Stomach (tissue), 9 donors: ENCODE measurements around the gene ZNF70. TPM values are rescaled to one million over a fixed set of nuclear protein-coding genes. Genes with fewer than 3 reads are reported as not detected.

Source experiments
- DNase-seq, 2 donors: peaks; one replicate each; pipeline versions ENCODE4 v3.0.0 to v3.0.0-alpha.2; 2013 to 2019
- H3K27ac ChIP-seq, 5 donors: fragments of 200-600 bp in 4 of 5; sonication (generic) in 4 of 5; one replicate each; pipeline ENCODE4 v1.5.1; 2013 to 2019; ENCODE audit warnings: mild to moderate bottlenecking in 1 of 5, moderate library complexity in 1 of 5
- H3K27me3 ChIP-seq, 3 donors: fragments of 200-600 bp; sonication (generic); one replicate each; pipeline ENCODE4 v1.5.1; 2017 to 2019; ENCODE audit warnings: mixed run types in 1 of 3
- H3K36me3 ChIP-seq, 4 donors: fragments of 200-600 bp; sonication (generic); 1 replicate in 3 of 4; 2 replicates in 1 of 4; pipeline ENCODE4 v1.5.1; 2016 to 2019
- H3K4me1 ChIP-seq, 4 donors: fragments of 200-600 bp; sonication (generic); one replicate each; pipeline ENCODE4 v1.5.1; 2016 to 2019
- H3K4me3 ChIP-seq, 4 donors: fragments of 200-600 bp; sonication (generic) in 3 of 4; one replicate each; pipeline ENCODE4 v1.5.1; 2016 to 2019; ENCODE audit warnings: mild to moderate bottlenecking in 1 of 4
- H3K9me3 ChIP-seq, 4 donors: fragments of 200-600 bp; sonication (generic); one replicate each; pipeline ENCODE4 v1.5.1; 2016 to 2019
- EP300 ChIP-seq: sonication (generic); formaldehyde crosslinking; IDR thresholded peaks from one replicate; pipeline ENCODE4 v1.6.1; 2017; ENCODE audit warnings: antibody characterized with exemption
- POLR2A ChIP-seq, 4 donors: fragments of 450-650 bp; IDR thresholded peaks; one replicate each; pipeline ENCODE4 v1.6.1; 2016; ENCODE audit warnings: antibody characterized with exemption in 4 of 4, control low read depth in 2 of 4, mild to moderate bottlenecking in 1 of 4, moderate library complexity in 1 of 4
- POLR2AphosphoS5 ChIP-seq, 3 donors: sonication (generic); formaldehyde crosslinking; IDR thresholded peaks; one replicate each; pipeline ENCODE4 v1.6.1; 2016; ENCODE audit warnings: antibody characterized with exemption in 3 of 3
- WGBS, 5 donors: extraction: QIAGEN DNeasy Blood & Tissue Kit in 3 of 5; methylation state at CpG; one replicate each; pipeline versions ENCODE4 v1.1.5 to v1.1.7; 2013 to 2018; 5-methylcytosine and 5-hydroxymethylcytosine counted together
- intact Hi-C: fragments of 100-400 bp; cut with DNase I; formaldehyde crosslinking; loops from one replicate; pipeline ENCODE4 v1.15.1; 2023; ENCODE audit warnings: low total_unique reads
- polyA plus RNA-seq, 3 donors: library from polyadenylated mRNA; stranded (reverse); fragments of 200-250 nt; gene quantifications; one replicate each; pipeline ENCODE4 v1.2.3, GENCODE V29; 2013
- total RNA-seq, 5 donors: library from RNA; depleted of rRNA; stranded (reverse); fragments of >200 nt; gene quantifications; one replicate each; pipeline versions ENCODE4 v1.1.0 to v1.2.3, GENCODE V29; 2014 to 2016
- TF ChIP-seq, protein P1 (sequence below), 7 experiments: fragments of 450-650 bp in 4 of 7; fragments of 200-600 bp in 3 of 7; sonication (generic) in 3 of 7; IDR thresholded peaks; one replicate each; pipeline ENCODE4 v1.5.1; 2016 to 2019; ENCODE audit warnings: antibody characterized with exemption in 7 of 7, control low read depth in 2 of 7, mild to moderate bottlenecking in 1 of 7
- donor health status: healthy with polysubstance abuse.
- donor health status: Bipolar disorder and iron deficiency.
- donor health status: healthy.

ZNF70 gene
- total and polyA plus RNA-seq, 8 donors, result 0.58 to 9.4 (median 2.1) TPM

DNA sequence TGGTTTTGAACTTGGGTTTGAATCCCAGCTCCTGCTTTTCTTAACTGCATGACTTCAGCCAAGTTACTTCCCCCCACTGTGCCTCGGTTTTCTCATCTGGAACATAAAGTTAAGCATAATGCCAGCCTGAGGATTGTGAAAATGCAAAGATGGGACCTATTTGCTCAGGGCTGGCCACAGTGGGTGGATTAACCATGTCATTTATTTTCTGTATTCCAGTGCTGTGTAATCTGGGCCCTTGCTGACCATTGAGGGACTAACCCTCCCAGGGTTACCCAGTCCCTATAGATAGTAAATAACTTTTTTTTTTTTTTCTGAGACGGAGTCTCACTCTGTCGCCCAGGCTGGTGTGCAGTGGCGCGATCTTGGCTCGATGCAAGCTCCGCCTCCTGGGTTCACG lies 4.8 kb upstream of the ZNF70 start:
- no peaks in the 10 kb centered on the region for H3K9me3 ChIP-seq
- no peaks in the 10 kb centered on the region for H3K36me3 ChIP-seq
- intact Hi-C loops, result no loop called here
- WGBS, 5 donors, result 78 to 89% (median 82%) methylated on average over 8 of the region's 8 CpGs
- no peaks in the 10 kb centered on the region for H3K27me3 ChIP-seq
- TF ChIP-seq POLR2AphosphoS5 (IDR thresholded peaks at IDR 0.05) (no peak), EP300 (no peak), POLR2A (IDR thresholded peaks at IDR 0.05) (no peak)
- TF ChIP-seq, protein P1, sequence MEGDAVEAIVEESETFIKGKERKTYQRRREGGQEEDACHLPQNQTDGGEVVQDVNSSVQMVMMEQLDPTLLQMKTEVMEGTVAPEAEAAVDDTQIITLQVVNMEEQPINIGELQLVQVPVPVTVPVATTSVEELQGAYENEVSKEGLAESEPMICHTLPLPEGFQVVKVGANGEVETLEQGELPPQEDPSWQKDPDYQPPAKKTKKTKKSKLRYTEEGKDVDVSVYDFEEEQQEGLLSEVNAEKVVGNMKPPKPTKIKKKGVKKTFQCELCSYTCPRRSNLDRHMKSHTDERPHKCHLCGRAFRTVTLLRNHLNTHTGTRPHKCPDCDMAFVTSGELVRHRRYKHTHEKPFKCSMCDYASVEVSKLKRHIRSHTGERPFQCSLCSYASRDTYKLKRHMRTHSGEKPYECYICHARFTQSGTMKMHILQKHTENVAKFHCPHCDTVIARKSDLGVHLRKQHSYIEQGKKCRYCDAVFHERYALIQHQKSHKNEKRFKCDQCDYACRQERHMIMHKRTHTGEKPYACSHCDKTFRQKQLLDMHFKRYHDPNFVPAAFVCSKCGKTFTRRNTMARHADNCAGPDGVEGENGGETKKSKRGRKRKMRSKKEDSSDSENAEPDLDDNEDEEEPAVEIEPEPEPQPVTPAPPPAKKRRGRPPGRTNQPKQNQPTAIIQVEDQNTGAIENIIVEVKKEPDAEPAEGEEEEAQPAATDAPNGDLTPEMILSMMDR (IDR thresholded peaks at IDR 0.05), result no peak
- no peak overlapping the region for H3K4me3 ChIP-seq
- H3K27ac ChIP-seq, result no peak overlapping the region
- peaks cover 0 to 9% (median 4%) of the 10 kb centered on the region in 4 donors for H3K4me1 ChIP-seq
- no peak for DNase-seq

DNA sequence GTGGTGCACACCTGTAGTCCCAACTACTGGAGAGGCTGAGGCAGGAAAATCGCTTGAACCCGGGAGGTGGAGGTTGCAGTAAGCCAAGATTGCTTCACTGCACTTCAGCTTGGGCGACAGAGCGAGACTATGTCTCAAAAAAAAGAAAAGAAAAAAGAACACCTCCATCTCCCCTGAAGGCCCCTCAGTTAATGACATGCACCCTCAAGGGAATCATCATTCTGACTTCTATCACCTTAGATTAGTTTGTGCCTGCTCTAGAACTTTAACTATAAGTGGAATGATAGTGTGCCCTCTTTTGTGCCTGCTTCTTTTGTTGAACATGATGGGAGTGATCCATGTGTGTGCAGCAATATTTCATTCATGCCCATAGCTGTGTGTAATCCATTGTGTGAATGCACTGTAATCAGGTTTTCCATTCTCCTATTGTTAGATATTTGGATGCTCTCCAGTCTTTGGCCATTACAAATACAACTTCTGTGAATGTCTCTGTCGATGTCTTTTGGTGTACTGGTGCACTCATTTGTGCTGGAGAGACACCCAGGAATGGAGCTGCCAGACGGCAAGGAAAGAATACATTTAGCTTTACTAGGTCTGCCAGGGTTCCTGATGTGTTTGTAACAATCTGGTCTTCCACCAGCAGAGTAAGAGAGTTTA lies 4.2 kb upstream of the ZNF70 start:
- TF ChIP-seq POLR2A (IDR thresholded peaks at IDR 0.05) (no peak), EP300 (no peak), POLR2AphosphoS5 (IDR thresholded peaks at IDR 0.05) (no peak)
- TF ChIP-seq, protein P1 (IDR thresholded peaks at IDR 0.05), result no peak
- WGBS, 5 donors, result 66 to 73% (median 69%) methylated on average over 6 of the region's 6 CpGs
- H3K4me1 ChIP-seq, result peaks cover 5 to 14% (median 10%) of the 10 kb centered on the region in 4 donors
- intact Hi-C loops, result no loop called here
- no peaks in the 10 kb centered on the region for H3K9me3 ChIP-seq
- no peak for DNase-seq
- no peaks in the 10 kb centered on the region for H3K36me3 ChIP-seq
- H3K27me3 ChIP-seq, result no peaks in the 10 kb centered on the region
- H3K4me3 ChIP-seq, result no peak overlapping the region
- H3K27ac ChIP-seq, result no peak overlapping the region

DNA sequence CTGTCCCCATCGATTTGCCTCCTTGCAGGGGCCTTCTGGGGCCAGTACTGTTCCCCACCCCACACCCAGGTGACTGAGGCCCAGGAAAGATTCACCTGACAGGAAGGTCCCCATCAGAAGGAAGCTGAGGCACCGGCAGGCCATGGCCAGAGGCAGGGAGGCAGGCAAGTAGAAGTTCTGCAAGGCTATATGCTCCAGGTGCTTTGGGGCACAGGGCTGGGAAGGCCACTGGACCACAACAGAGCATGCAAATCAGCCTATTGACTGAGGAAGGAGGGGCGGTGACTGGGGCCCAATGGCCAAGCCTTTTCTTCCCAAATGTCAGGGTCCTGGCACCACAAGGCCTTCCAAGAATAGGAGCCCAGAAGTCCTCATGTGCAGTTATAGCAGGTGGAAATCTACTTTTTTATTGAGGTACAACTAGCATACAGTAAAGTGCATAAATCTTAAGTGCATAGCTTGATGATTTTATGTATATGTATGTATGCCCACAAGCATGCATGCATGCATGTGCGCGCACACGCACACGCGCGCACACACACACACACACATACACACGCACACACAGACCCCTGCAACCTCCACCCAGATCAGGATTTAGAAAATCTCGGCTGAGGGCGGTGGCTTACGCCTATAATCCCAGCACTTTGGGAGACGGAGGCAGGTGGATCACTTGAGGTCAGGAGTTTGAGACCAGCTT lies 3.5 kb upstream of the ZNF70 start, which contains the start of gene VPREB3:
Gene VPREB3 (minus strand): TSS at position 206 of the 700 bp plus-strand sequence. CDS start 62 bp downstream, at position 144.
- no peak within 1 kb of the TSS for H3K27ac ChIP-seq
- WGBS, 5 donors, result 84 to 93% (median 87%) methylated on average over 14 of the region's 14 CpGs
- no peaks in the 10 kb centered on the region for H3K27me3 ChIP-seq
- no peaks in the 10 kb centered on the region for H3K36me3 ChIP-seq
- H3K9me3 ChIP-seq, result no peaks in the 10 kb centered on the region
- intact Hi-C loops, result no loop called here
- H3K4me3 ChIP-seq, result no peak within 1 kb of the TSS
- DNase-seq, result no peak
- peaks cover 9 to 21% (median 17%) of the 10 kb centered on the region in 4 donors for H3K4me1 ChIP-seq
- TF ChIP-seq, protein P1 (IDR thresholded peaks at IDR 0.05), result no peak
- TF ChIP-seq EP300 (no peak), POLR2AphosphoS5 (IDR thresholded peaks at IDR 0.05) (no peak), POLR2A (IDR thresholded peaks at IDR 0.05) (no peak)

DNA sequence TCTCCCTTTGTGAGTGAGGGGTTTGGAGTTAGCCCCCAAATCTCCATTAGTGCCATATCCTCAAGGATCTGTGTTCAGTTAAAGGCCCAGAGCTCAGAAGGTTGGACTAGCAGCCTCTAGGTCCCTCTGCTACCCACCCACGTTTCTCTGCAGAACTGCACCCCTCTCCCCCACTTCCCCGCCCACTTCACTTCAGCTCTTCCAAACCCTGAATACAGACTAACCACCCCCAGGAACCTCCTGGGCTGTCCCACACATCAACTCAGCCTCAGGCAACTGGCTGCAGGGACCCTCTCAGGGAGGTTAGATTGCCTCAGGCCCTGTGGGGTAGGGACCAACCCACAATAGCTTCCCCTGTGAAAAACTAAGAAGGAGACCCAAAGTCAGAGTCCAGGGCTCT lies 2.5 kb upstream of the ZNF70 start:
- Histone ChIP-seq H3K27me3 (no peaks in the 10 kb centered on the region), H3K27ac (no peak overlapping the region), H3K9me3 (no peaks in the 10 kb centered on the region), H3K36me3 (no peaks in the 10 kb centered on the region), H3K4me1 (peaks cover 9 to 22% (median 17%) of the 10 kb centered on the region in 4 donors), H3K4me3 (no peak overlapping the region)
- WGBS, 5 donors, result 60 to 90% (median 79%) methylated on average over 2 of the region's 2 CpGs
- TF ChIP-seq POLR2A (IDR thresholded peaks at IDR 0.05) (no peak), POLR2AphosphoS5 (IDR thresholded peaks at IDR 0.05) (no peak), EP300 (no peak)
- TF ChIP-seq, protein P1 (IDR thresholded peaks at IDR 0.05), result no peak
- DNase-seq, result no peak
- intact Hi-C loops, result no loop called here
